HG03442 (cell line): ENCODE measurements around the gene CCL7.

Experiments
- ATAC-seq: cut with Tn5 transposase; IDR thresholded peaks from one replicate; pipeline ENCODE4 v1.9.1; 2021; ENCODE audit warnings: mild to moderate bottlenecking, moderate library complexity; ENCODE audit not compliant: unreplicated experiment

CCL7 gene

GRCh38 chr17:34246446-34246845 is 23.6 kb upstream of the CCL7 start:
- no peak for ATAC-seq

- no peak for ATAC-seq
These were observed 23.1 kb upstream of the CCL7 start for GRCh38 chr17:34246881-34247280.

GRCh38 chr17:34248511-34249024 is 21.5 kb upstream of the CCL7 start:
- no peak for ATAC-seq

- ATAC-seq: no peak
These were observed 21.0 kb upstream of the CCL7 start for GRCh38 chr17:34249061-34249460.

- no peak for ATAC-seq
These were observed 20.5 kb upstream of the CCL7 start for GRCh38 chr17:34249478-34249877.

GRCh38 chr17:34251186-34251585 is 18.8 kb upstream of the CCL7 start:
- no peak for ATAC-seq

- ATAC-seq: no peak
These were observed 18.0 kb upstream of the CCL7 start for GRCh38 chr17:34252095-34252443.

GRCh38 chr17:34252444-34253138 is 17.4 kb upstream of the CCL7 start:
- ATAC-seq: no peak

- no peak for ATAC-seq
These were observed 16.9 kb upstream of the CCL7 start for GRCh38 chr17:34253139-34253525.

GRCh38 chr17:34254146-34254545 is 15.9 kb upstream of the CCL7 start:
- no peak for ATAC-seq

GRCh38 chr17:34254651-34255380 is 15.2 kb upstream of the CCL7 start, which contains the start of gene CCL2:
Gene CCL2 (plus strand): TSS chr17:34255285. CDS start chr17:34255350, 65 bp downstream.
- no peak for ATAC-seq

- no peak for ATAC-seq
These were observed 14.7 kb upstream of the CCL7 start for GRCh38 chr17:34255381-34255732.

- ATAC-seq: no peak
These were observed 14.2 kb upstream of the CCL7 start for GRCh38 chr17:34255841-34256240.

GRCh38 chr17:34257299-34257985 is 12.6 kb upstream of the CCL7 start:
- no peak for ATAC-seq

GRCh38 chr17:34257986-34258326 is 12.1 kb upstream of the CCL7 start:
- no peak for ATAC-seq

GRCh38 chr17:34259146-34259545 is 10.9 kb upstream of the CCL7 start:
- no peak for ATAC-seq

- ATAC-seq: no peak
These were observed 9.2 kb upstream of the CCL7 start for GRCh38 chr17:34260861-34261260.

- no peak for ATAC-seq
These were observed 8.3 kb upstream of the CCL7 start for GRCh38 chr17:34261568-34262337.

- ATAC-seq: no peak
These were observed 4.3 kb upstream of the CCL7 start for GRCh38 chr17:34265711-34266110.

GRCh38 chr17:34275881-34276280 is 5.9 kb downstream of the CCL7 start:
- ATAC-seq: no peak

- no peak for ATAC-seq
These were observed 6.8 kb downstream of the CCL7 start for GRCh38 chr17:34276826-34277225.
